Psoas muscle (tissue), 8 donors: Measurements from ENCODE around the gene LAMC1. TPM values are rescaled to one million over a fixed set of nuclear protein-coding genes. Genes with fewer than 3 reads are reported as not detected.

Experiments
- ATAC-seq, 4 donors: fragments of 200-7000 bp; cut with Tn5 transposase; one replicate each; pipeline ENCODE4 v1.9.1; 2020; ENCODE audit warnings: moderate library complexity in 3 of 4, mild to moderate bottlenecking in 2 of 4
- DNase-seq, 2 donors: peaks; one replicate each; pipeline ENCODE4 v3.0.0-alpha.2; 2020
- H3K27ac ChIP-seq: fragments of 200-600 bp; one replicate; pipeline ENCODE4 v1.8.0; 2022
- H3K27me3 ChIP-seq, 3 donors: fragments of 200-600 bp in 1 of 3; one replicate each; pipeline versions ENCODE4 v1.6.1 to v1.8.0; 2013 to 2022; ENCODE audit warnings: low read length in 2 of 3, mild to moderate bottlenecking in 2 of 3, moderate library complexity in 1 of 3; ENCODE audit not compliant: insufficient read depth in 3 of 3
- H3K36me3 ChIP-seq, 2 donors: fragments of 200-600 bp in 1 of 2; one replicate each; pipeline versions ENCODE4 v1.6.1 to v1.8.0; 2013 to 2022; ENCODE audit warnings: low read depth in 1 of 2, mild to moderate bottlenecking in 1 of 2, moderate library complexity in 1 of 2; ENCODE audit not compliant: insufficient read depth in 1 of 2
- H3K4me1 ChIP-seq: fragments of 200-600 bp; one replicate; pipeline ENCODE4 v1.8.0; 2022
- H3K4me3 ChIP-seq: fragments of 200-600 bp; one replicate; pipeline ENCODE4 v1.8.0; 2022; ENCODE audit warnings: mild to moderate bottlenecking
- H3K9me3 ChIP-seq: fragments of 200-600 bp; one replicate; pipeline ENCODE4 v1.8.0; 2022
- WGBS, 3 donors: extraction: QIAGEN DNeasy Blood & Tissue Kit; methylation state at CpG; one replicate each; pipeline versions ENCODE4 v1.1.6 to v1.1.7; 2013; 5-methylcytosine and 5-hydroxymethylcytosine counted together
- intact Hi-C, 2 donors: fragments of 100-400 bp; cut with DNase I; formaldehyde crosslinking; loops; one replicate each; pipeline versions ENCODE4 v1.11.0 to v1.14.2; 2022
- polyA plus RNA-seq, 3 donors: library from polyadenylated mRNA; stranded (reverse); fragments of 200-250 nt; gene quantifications; one replicate each; pipeline ENCODE4 v1.2.3, GENCODE V29; 2013
- total RNA-seq, 4 donors: library from RNA; stranded (reverse); fragmentation: NEBNext Ultra II Directional in 2 of 4; extraction: Animal tissue kit (Norgen Biotek cat#: 25700) in 2 of 4; gene quantifications; one replicate each; pipeline versions ENCODE4 v1.2.1 to v1.2.4, GENCODE V29; 2021 to 2023
- TF ChIP-seq, protein P1 (sequence below): fragments of 200-600 bp; IDR thresholded peaks from one replicate; pipeline ENCODE4 v1.8.0; 2022; ENCODE audit warnings: antibody characterized with exemption
- donor health status: healthy with polysubstance abuse.
- donor health status: DM: no; HTN: no; CAD: no; lungs with moderate emphysema.
- donor health status: Bipolar disorder and iron deficiency.
- donor health status: healthy.
- donor health status: DM: yes; HTN: yes; CAD: no.
- donor health status: DM: no; HTN: no; CAD: no.
- donor health status: DM: no; HTN: no; CAD: no.
- donor health status: DM: yes; HTN: yes; CAD: no.

The LAMC1 gene
- total and polyA plus RNA-seq, 7 donors, result 28.0 to 94.4 (median 71.4) TPM

DNA sequence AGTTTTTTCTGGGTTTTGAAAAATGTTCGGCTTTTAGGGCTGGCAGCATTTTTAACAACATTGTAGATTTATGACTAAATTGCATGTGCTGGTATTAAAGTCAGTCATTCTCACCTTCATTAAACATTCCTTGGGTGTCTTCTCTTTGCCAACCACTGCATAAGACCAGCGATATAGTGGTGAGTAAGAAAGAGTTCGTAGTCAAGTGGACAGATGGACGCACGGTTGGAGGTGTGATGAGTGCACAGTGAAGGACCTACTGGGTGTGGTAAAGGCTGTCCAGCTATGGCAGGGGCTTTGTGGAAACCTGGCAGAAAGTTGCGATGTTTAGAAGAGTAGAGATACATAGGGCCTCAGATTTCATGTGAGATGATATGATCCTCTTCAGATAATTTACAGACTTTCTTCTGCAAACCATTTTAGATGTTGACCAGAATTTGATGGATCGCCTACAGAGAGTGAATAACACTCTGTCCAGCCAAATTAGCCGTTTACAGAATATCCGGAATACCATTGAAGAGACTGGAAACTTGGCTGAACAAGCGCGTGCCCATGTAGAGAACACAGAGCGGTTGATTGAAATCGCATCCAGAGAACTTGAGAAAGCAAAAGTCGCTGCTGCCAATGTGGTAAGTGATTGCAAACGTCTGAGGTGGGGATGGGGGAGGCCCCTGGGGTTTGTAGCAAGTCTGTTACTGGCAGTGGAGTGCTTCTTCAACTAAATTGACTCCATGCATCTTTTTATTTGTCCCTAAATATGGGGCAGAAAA is 106.9 kb downstream of the LAMC1 start:
- WGBS, 3 donors, result 31 to 55% (median 36%) methylated on average over 15 of the region's 15 CpGs
- ATAC-seq, result peak in 3 of 4 donors; percentile 69 to 76 (median 73)
- intact Hi-C loops, result loop anchor here in 1 of 2 donors (5.0 to 10.0 kb wide), 2 partner anchors 173 to 245 kb away; no protein-coding TSS in a partner anchor
- Histone ChIP-seq H3K27me3 (no peaks in the 10 kb centered on the region), H3K4me1 (no peaks in the 10 kb centered on the region), H3K36me3 (peaks cover 11 to 100% of the 10 kb centered on the region in 2 donors), H3K27ac (peak overlapping the region; percentile 17), H3K4me3 (no peak overlapping the region), H3K9me3 (no peaks in the 10 kb centered on the region)
- TF ChIP-seq, protein P1, sequence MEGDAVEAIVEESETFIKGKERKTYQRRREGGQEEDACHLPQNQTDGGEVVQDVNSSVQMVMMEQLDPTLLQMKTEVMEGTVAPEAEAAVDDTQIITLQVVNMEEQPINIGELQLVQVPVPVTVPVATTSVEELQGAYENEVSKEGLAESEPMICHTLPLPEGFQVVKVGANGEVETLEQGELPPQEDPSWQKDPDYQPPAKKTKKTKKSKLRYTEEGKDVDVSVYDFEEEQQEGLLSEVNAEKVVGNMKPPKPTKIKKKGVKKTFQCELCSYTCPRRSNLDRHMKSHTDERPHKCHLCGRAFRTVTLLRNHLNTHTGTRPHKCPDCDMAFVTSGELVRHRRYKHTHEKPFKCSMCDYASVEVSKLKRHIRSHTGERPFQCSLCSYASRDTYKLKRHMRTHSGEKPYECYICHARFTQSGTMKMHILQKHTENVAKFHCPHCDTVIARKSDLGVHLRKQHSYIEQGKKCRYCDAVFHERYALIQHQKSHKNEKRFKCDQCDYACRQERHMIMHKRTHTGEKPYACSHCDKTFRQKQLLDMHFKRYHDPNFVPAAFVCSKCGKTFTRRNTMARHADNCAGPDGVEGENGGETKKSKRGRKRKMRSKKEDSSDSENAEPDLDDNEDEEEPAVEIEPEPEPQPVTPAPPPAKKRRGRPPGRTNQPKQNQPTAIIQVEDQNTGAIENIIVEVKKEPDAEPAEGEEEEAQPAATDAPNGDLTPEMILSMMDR, result no peak
- peak; percentile 60 to 78 for DNase-seq

DNA sequence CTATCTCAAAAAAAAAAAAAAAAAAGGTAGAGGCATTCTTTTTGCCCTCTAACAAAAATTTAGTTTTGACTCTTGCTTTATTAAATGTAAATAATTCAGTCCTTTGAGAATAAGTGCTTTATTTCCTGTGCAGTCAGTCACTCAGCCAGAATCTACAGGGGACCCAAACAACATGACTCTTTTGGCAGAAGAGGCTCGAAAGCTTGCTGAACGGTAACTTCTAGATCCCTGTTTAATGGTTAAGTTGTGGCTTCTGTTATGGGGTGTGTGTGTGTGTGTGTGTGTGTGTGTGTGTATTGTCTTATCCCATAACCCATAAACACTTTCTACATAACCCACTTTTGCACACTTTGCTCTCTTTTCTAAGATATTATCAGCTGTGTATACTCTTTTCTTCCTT is 107.9 kb downstream of the LAMC1 start:
- Histone ChIP-seq H3K27me3 (no peaks in the 10 kb centered on the region), H3K9me3 (no peaks in the 10 kb centered on the region), H3K36me3 (peaks cover 9 to 100% of the 10 kb centered on the region in 2 donors), H3K4me3 (no peak overlapping the region), H3K4me1 (no peaks in the 10 kb centered on the region), H3K27ac (no peak overlapping the region)
- WGBS, 3 donors, result 69 to 77% (median 71%) methylated on average over 2 of the region's 2 CpGs
- TF ChIP-seq, protein P1, result no peak
- ATAC-seq (no peak), DNase-seq (no peak)
- intact Hi-C loops, result loop anchor here in 1 of 2 donors (5.0 kb wide), 1 partner anchor 174 kb away; no protein-coding TSS in a partner anchor

DNA sequence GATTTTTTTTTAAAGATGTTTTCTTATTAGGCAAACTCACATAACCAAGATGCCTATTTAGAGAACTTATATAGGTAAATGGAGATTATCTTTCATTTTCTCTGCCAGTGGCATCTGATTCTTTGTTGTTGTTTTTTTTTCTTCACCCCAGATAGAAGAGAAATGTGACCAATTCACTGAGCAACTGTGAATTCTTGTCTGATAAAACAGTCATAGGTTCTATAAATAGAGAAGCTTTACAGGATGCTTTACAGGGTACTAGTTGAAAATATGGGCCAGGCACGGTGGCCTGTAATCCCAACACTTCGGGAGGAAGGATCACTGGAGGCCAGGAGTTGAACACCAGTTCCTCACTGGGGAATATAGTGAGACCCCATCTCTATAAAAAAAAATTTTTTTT is 112.1 kb downstream of the LAMC1 start:
- H3K4me1 ChIP-seq, result peaks cover 8% of the 10 kb centered on the region
- 31 to 55% (median 34%) methylated on average over 2 of the region's 2 CpGs for WGBS, 3 donors
- H3K36me3 ChIP-seq, result peaks cover 6 to 95% of the 10 kb centered on the region in 2 donors
- TF ChIP-seq, protein P1, result no peak
- intact Hi-C loops, result loop anchor here in 1 of 2 donors (5.0 kb wide), 1 partner anchor 253 kb away; no protein-coding TSS in a partner anchor
- H3K27ac ChIP-seq, result no peak overlapping the region
- peak in 2 of 4 donors; percentile 34 to 38 for ATAC-seq
- H3K4me3 ChIP-seq, result no peak overlapping the region
- H3K27me3 ChIP-seq, result no peaks in the 10 kb centered on the region
- H3K9me3 ChIP-seq, result no peaks in the 10 kb centered on the region
- no peak for DNase-seq

DNA sequence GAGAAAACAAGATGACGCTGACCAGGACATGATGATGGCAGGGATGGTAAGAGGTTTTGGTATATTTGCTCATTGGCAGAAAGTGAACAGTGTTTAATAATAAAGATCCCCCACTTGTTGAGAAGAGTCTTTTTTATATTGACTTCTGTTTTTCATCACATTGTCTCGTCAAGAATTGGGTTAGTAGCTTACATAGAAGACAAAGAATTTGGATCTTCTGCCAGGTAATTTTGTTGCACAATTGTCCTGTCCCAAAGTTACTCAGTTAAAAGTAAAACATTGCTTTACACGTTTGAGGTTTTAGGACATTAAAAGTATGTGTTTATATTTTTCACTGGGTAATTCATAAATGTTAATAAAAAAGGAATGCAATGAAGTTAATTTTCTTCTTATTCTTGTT is 114.6 kb downstream of the LAMC1 start:
- Histone ChIP-seq H3K4me1 (peaks cover 8% of the 10 kb centered on the region), H3K9me3 (no peaks in the 10 kb centered on the region), H3K27ac (peak overlapping the region; percentile 34), H3K36me3 (peaks cover 9 to 95% of the 10 kb centered on the region in 2 donors), H3K27me3 (no peaks in the 10 kb centered on the region), H3K4me3 (no peak overlapping the region)
- ATAC-seq (peak in 2 of 4 donors; percentile 33 to 49), DNase-seq (no peak)
- intact Hi-C loops, result loop anchor here in 1 of 2 donors (5.0 kb wide), 1 partner anchor 255 kb away; no protein-coding TSS in a partner anchor
- 25 to 42% (median 37%) methylated on average over 3 of the region's 3 CpGs for WGBS, 3 donors
- TF ChIP-seq, protein P1, result no peak
